ENCODE results near the gene LRRC49.

GRCh38 chr15:71013446-71013845 is 120.8 kb downstream of the LRRC49 start:
- TF ChIP-seq, protein P1, sequence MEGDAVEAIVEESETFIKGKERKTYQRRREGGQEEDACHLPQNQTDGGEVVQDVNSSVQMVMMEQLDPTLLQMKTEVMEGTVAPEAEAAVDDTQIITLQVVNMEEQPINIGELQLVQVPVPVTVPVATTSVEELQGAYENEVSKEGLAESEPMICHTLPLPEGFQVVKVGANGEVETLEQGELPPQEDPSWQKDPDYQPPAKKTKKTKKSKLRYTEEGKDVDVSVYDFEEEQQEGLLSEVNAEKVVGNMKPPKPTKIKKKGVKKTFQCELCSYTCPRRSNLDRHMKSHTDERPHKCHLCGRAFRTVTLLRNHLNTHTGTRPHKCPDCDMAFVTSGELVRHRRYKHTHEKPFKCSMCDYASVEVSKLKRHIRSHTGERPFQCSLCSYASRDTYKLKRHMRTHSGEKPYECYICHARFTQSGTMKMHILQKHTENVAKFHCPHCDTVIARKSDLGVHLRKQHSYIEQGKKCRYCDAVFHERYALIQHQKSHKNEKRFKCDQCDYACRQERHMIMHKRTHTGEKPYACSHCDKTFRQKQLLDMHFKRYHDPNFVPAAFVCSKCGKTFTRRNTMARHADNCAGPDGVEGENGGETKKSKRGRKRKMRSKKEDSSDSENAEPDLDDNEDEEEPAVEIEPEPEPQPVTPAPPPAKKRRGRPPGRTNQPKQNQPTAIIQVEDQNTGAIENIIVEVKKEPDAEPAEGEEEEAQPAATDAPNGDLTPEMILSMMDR (IDR thresholded peaks at IDR 0.05): no peak
- TF ChIP-seq POLR2A (IDR thresholded peaks at IDR 0.05): no peak

Measured in heart left ventricle (tissue), 13 donors.